Neutrophil (primary cell): ENCODE measurements around the gene TGFB1.
A peak's percentile ranks its signal among the peaks of the same experiment; 100 is the strongest.

ENCODE experiments used
- H3K27ac ChIP-seq: fragments of 200-600 bp; sonication (generic); 2 replicates; pipeline ENCODE4 v1.5.1; 2016; ENCODE audit warnings: mild to moderate bottlenecking, moderate library complexity
- H3K27me3 ChIP-seq: fragments of 200-600 bp; sonication (generic); 2 replicates; pipeline ENCODE4 v1.6.0; 2016; ENCODE audit warnings: mild to moderate bottlenecking
- H3K36me3 ChIP-seq: fragments of 200-600 bp; sonication (generic); 2 replicates; pipeline ENCODE4 v1.5.1; 2017
- H3K4me1 ChIP-seq, 2 experiments: fragments of 200-600 bp in 1 of 2; sonication (generic) in 1 of 2; 1 replicate in 1 of 2; 2 replicates in 1 of 2; pipeline versions ENCODE4 v1.5.1 to v1.6.1; 2013 to 2016; ENCODE audit warnings: low read depth in 1 of 2, low read length in 1 of 2, mild to moderate bottlenecking in 1 of 2, moderate library complexity in 1 of 2; ENCODE audit not compliant: control insufficient read depth in 1 of 2, insufficient read depth in 1 of 2
- H3K4me3 ChIP-seq, 2 experiments: fragments of 200-600 bp in 1 of 2; sonication (generic) in 1 of 2; 1 replicate in 1 of 2; 2 replicates in 1 of 2; pipeline ENCODE4 v1.5.1; 2013 to 2016; ENCODE audit warnings: low read depth in 1 of 2, low read length in 1 of 2, mild to moderate bottlenecking in 1 of 2, moderate library complexity in 1 of 2
- H3K9me3 ChIP-seq: fragments of 200-600 bp; sonication (generic); 2 replicates; pipeline ENCODE4 v1.5.1; 2016
- CTCF ChIP-seq: fragments of 200-600 bp; sonication (generic); IDR thresholded peaks from 2 replicates; pipeline ENCODE4 v1.5.1; 2016; ENCODE audit warnings: antibody characterized with exemption

Gene TGFB1

GRCh38 chr19:41362143-41362847 is 8.6 kb upstream of the TGFB1 start:
- TF ChIP-seq CTCF, result no peak
- H3K4me1 ChIP-seq, result peaks cover 65 to 68% of the 10 kb centered on the region in 2 experiments
- peak overlapping the region; percentile 84 to 87 for H3K4me3 ChIP-seq
- H3K27ac ChIP-seq, result peak overlapping the region; percentile 100
- no peaks in the 10 kb centered on the region for H3K27me3 ChIP-seq
- H3K9me3 ChIP-seq, result no peaks in the 10 kb centered on the region
- H3K36me3 ChIP-seq, result peaks cover 9% of the 10 kb centered on the region

- TF ChIP-seq CTCF, result no peak
Measured at GRCh38 chr19:41359741-41360140, 6.0 kb upstream of the TGFB1 start.

GRCh38 chr19:41357746-41358145 is 4.0 kb upstream of the TGFB1 start:
- Histone ChIP-seq H3K27ac (peak overlapping the region; percentile 98), H3K36me3 (peaks cover 19% of the 10 kb centered on the region), H3K9me3 (no peaks in the 10 kb centered on the region), H3K27me3 (no peaks in the 10 kb centered on the region), H3K4me3 (peak overlapping the region in 1 of 2 experiments; percentile 21), H3K4me1 (peaks cover 58 to 60% of the 10 kb centered on the region in 2 experiments)
- TF ChIP-seq CTCF, result no peak

More at GRCh38 chr19:41359741-41360140, 6.0 kb upstream of the TGFB1 start:
- Histone ChIP-seq H3K9me3 (no peaks in the 10 kb centered on the region), H3K27ac (no peak overlapping the region), H3K36me3 (peaks cover 14% of the 10 kb centered on the region), H3K27me3 (no peaks in the 10 kb centered on the region), H3K4me3 (no peak overlapping the region), H3K4me1 (peaks cover 65 to 68% of the 10 kb centered on the region in 2 experiments)

GRCh38 chr19:41356984-41357739 is 3.4 kb upstream of the TGFB1 start:
- H3K27ac ChIP-seq, result peak overlapping the region; percentile 98
- no peak for TF ChIP-seq CTCF
- peaks cover 52 to 54% of the 10 kb centered on the region in 2 experiments for H3K4me1 ChIP-seq

GRCh38 chr19:41355802-41356201 is 2.1 kb upstream of the TGFB1 start:
- H3K4me3 ChIP-seq, result peak overlapping the region in 1 of 2 experiments; percentile 21
- TF ChIP-seq CTCF, result no peak
- H3K36me3 ChIP-seq, result peaks cover 19% of the 10 kb centered on the region
- H3K27me3 ChIP-seq, result no peaks in the 10 kb centered on the region
- H3K27ac ChIP-seq, result peak overlapping the region; percentile 98
- H3K4me1 ChIP-seq, result peaks cover 51 to 57% of the 10 kb centered on the region in 2 experiments
- H3K9me3 ChIP-seq, result no peaks in the 10 kb centered on the region

More at GRCh38 chr19:41356984-41357739, 3.4 kb upstream of the TGFB1 start:
- peak overlapping the region; percentile 17 to 21 for H3K4me3 ChIP-seq
- H3K27me3 ChIP-seq, result no peaks in the 10 kb centered on the region
- no peaks in the 10 kb centered on the region for H3K9me3 ChIP-seq
- H3K36me3 ChIP-seq, result peaks cover 19% of the 10 kb centered on the region
